ENCODE measurements around the gene TSHR. TPM values are rescaled to one million over a fixed set of nuclear protein-coding genes. Genes with fewer than 3 reads are reported as not detected.

Gene TSHR
- total RNA-seq, 1 donor from 2014 or later, result not detected

DNA sequence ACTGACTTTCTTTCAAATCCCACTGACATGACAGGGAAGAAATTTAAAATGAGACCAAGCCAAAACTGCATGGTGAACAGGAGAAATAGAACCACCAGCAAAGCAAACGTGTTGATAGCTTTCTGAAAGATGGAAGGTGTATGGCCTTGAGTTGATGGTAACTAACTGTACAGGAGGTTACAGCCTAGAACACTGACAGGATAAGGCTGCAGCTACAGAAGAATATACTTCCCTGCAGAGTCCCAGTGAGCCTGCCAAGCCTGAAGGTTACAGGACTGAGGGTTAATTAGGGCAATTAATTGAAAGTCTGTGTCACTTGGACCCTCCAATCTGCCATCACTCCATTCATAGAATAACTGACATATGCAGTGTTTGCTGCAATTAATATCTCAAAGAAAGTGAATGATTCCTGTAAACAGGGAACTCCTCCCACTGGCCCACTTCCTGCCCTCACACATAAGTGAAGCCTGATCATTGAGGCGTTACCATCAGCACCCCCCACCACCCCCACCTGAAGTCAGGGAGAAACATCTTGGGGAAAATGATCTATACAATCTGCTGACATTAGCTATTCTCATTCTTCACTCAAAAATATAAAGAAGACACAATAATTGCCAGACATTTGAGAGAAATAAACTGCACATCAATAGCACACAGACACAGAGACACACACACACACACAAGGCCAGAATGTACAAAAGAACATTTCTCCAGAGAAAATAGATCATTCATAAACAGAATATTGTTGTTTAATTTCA lies 191.9 kb downstream of the TSHR start:
- no peaks in the 10 kb centered on the region for H3K36me3 Mint-ChIP-seq (ENCODE audit: low read depth, unreplicated experiment)
- H3K9me3 Mint-ChIP-seq (ENCODE audit: unreplicated experiment), result no peaks in the 10 kb centered on the region
- TF ChIP-seq, protein P1, sequence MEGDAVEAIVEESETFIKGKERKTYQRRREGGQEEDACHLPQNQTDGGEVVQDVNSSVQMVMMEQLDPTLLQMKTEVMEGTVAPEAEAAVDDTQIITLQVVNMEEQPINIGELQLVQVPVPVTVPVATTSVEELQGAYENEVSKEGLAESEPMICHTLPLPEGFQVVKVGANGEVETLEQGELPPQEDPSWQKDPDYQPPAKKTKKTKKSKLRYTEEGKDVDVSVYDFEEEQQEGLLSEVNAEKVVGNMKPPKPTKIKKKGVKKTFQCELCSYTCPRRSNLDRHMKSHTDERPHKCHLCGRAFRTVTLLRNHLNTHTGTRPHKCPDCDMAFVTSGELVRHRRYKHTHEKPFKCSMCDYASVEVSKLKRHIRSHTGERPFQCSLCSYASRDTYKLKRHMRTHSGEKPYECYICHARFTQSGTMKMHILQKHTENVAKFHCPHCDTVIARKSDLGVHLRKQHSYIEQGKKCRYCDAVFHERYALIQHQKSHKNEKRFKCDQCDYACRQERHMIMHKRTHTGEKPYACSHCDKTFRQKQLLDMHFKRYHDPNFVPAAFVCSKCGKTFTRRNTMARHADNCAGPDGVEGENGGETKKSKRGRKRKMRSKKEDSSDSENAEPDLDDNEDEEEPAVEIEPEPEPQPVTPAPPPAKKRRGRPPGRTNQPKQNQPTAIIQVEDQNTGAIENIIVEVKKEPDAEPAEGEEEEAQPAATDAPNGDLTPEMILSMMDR (IDR thresholded peaks at IDR 0.05; ENCODE audit: unreplicated experiment), result no peak
- H3K4me3 Mint-ChIP-seq (ENCODE audit: unreplicated experiment), result no peak overlapping the region
- DNase-seq (ENCODE audit: low spot score), result no peak
- no peak overlapping the region for H3K27ac Mint-ChIP-seq (ENCODE audit: unreplicated experiment)
- no peaks in the 10 kb centered on the region for H3K27me3 Mint-ChIP-seq (ENCODE audit: unreplicated experiment)
- no peaks in the 10 kb centered on the region for H3K4me1 Mint-ChIP-seq (ENCODE audit: unreplicated experiment)

GRCh38 chr14:81148635-81149034 lies 193.2 kb downstream of the TSHR start:
- H3K27me3 Mint-ChIP-seq (ENCODE audit: unreplicated experiment), result no peaks in the 10 kb centered on the region
- TF ChIP-seq, protein P1 (IDR thresholded peaks at IDR 0.05; ENCODE audit: unreplicated experiment), result no peak
- no peaks in the 10 kb centered on the region for H3K36me3 Mint-ChIP-seq (ENCODE audit: low read depth, unreplicated experiment)
- H3K4me3 Mint-ChIP-seq (ENCODE audit: unreplicated experiment), result no peak overlapping the region
- DNase-seq (ENCODE audit: low spot score), result no peak
- no peak overlapping the region for H3K27ac Mint-ChIP-seq (ENCODE audit: unreplicated experiment)
- no peaks in the 10 kb centered on the region for H3K9me3 Mint-ChIP-seq (ENCODE audit: unreplicated experiment)
- H3K4me1 Mint-ChIP-seq (ENCODE audit: unreplicated experiment), result no peaks in the 10 kb centered on the region

DNA sequence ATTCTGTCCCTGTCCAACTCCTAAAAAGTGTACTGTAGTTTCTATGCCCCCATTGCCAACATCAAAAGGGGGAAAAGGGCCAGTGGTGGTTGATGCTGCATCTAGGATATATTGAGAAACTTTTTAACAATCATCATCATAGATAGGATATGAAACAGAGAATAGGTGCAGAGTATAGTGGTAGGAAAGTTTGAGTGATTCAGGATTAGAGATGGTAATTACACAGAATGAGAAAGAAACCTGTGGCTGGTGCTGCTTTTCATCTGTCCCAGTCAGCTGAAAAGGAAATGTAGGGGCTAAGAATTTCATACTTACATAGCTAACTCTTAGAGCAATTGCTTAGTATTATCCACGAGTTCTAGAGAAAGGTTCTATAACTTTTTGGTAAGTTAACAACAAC lies 197.8 kb downstream of the TSHR start:
- H3K4me3 Mint-ChIP-seq (ENCODE audit: unreplicated experiment), result no peak overlapping the region
- H3K9me3 Mint-ChIP-seq (ENCODE audit: unreplicated experiment), result no peaks in the 10 kb centered on the region
- DNase-seq (ENCODE audit: low spot score), result no peak
- H3K27ac Mint-ChIP-seq (ENCODE audit: unreplicated experiment), result no peak overlapping the region
- no peaks in the 10 kb centered on the region for H3K27me3 Mint-ChIP-seq (ENCODE audit: unreplicated experiment)
- TF ChIP-seq, protein P1 (IDR thresholded peaks at IDR 0.05; ENCODE audit: unreplicated experiment), result no peak
- H3K4me1 Mint-ChIP-seq (ENCODE audit: unreplicated experiment), result no peaks in the 10 kb centered on the region
- H3K36me3 Mint-ChIP-seq (ENCODE audit: low read depth, unreplicated experiment), result no peaks in the 10 kb centered on the region

DNA sequence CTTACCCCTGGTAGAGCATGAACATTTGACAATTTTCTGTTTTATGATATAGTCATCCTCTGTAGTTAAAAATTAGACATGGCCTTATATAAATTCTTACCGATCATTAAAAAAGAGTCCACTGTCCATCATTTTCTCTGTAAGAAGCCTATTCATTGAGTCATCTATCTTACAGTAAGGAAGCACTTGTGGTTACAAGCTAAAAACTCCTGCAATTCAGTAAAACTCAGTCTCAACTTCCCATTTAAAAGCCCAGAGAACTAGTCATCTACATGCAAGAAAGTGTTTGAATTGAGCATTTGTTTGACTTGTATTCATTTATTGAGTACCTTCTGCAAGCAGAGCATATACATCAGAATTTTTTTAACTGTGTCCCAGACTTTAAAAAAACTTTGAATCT lies 202.0 kb downstream of the TSHR start:
- no peak for DNase-seq (ENCODE audit: low spot score)
- H3K36me3 Mint-ChIP-seq (ENCODE audit: low read depth, unreplicated experiment), result no peaks in the 10 kb centered on the region
- no peaks in the 10 kb centered on the region for H3K27me3 Mint-ChIP-seq (ENCODE audit: unreplicated experiment)
- no peak overlapping the region for H3K27ac Mint-ChIP-seq (ENCODE audit: unreplicated experiment)
- no peaks in the 10 kb centered on the region for H3K4me1 Mint-ChIP-seq (ENCODE audit: unreplicated experiment)
- H3K9me3 Mint-ChIP-seq (ENCODE audit: unreplicated experiment), result no peaks in the 10 kb centered on the region
- H3K4me3 Mint-ChIP-seq (ENCODE audit: unreplicated experiment), result no peak overlapping the region
- TF ChIP-seq, protein P1 (IDR thresholded peaks at IDR 0.05; ENCODE audit: unreplicated experiment), result no peak

GRCh38 chr14:81161088-81161487 lies 205.7 kb downstream of the TSHR start:
- H3K4me3 Mint-ChIP-seq (ENCODE audit: unreplicated experiment), result no peak overlapping the region
- no peaks in the 10 kb centered on the region for H3K36me3 Mint-ChIP-seq (ENCODE audit: low read depth, unreplicated experiment)
- H3K9me3 Mint-ChIP-seq (ENCODE audit: unreplicated experiment), result no peaks in the 10 kb centered on the region
- H3K27me3 Mint-ChIP-seq (ENCODE audit: unreplicated experiment), result peaks cover 3% of the 10 kb centered on the region
- TF ChIP-seq, protein P1 (IDR thresholded peaks at IDR 0.05; ENCODE audit: unreplicated experiment), result no peak
- DNase-seq (ENCODE audit: low spot score), result no peak
- no peak overlapping the region for H3K27ac Mint-ChIP-seq (ENCODE audit: unreplicated experiment)
- peaks cover 2% of the 10 kb centered on the region for H3K4me1 Mint-ChIP-seq (ENCODE audit: unreplicated experiment)
